HG03354 (cell line): ENCODE results near the gene NUP214.
"Not testable (repeated sequence)": the region's sequence is repeated elsewhere in the genome, so short reads cannot be mapped to it uniquely, and the experiment has no call there.

Experiments
- ATAC-seq: cut with Tn5 transposase; IDR thresholded peaks from one replicate; pipeline ENCODE4 v1.9.1; 2021; ENCODE audit warnings: mild to moderate bottlenecking; ENCODE audit not compliant: unreplicated experiment, poor library complexity, severe bottlenecking

NUP214 gene

GRCh38 chr9:131095666-131096268 is 29.6 kb upstream of the NUP214 start:
- no peak for ATAC-seq

DNA sequence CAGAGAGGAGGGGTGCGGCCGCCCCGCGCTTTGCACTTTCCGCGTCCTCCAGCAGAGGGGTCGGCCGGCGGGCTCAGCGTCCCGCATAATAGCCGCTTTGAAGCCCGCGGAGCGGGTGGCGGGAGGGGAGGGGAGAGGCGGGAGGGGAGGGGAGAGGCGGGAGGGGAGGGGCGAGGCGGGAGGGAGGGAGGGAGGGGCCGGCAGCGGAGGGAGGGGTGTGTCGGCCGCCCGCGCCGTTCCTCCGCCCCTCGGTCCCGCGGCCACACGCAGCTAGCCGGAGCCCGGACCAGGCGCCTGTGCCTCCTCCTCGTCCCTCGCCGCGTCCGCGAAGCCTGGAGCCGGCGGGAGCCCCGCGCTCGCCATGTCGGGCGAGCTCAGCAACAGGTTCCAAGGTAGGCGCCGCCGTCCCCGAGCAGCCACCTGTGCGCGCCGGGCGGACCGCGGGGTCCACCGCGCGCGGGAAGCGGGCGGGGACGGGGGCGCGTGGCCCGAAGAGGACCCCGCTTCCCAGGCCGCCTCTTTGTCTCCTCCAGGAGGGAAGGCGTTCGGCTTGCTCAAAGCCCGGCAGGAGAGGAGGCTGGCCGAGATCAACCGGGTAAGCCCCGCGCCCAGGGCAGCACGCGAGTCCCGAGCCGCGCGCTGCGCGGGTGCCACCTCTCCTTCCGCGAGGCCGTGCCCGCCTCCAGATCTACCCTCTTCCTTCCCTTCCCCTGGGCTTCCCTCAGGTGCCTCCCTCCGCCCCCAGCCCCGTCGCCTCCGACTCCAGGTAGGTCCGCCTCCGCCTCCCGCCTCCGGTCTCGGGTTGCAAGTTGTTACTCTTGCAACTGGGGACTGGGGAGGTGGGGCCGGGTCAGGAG is 28.9 kb upstream of the NUP214 start, which contains the start of gene AIF1L:
AIF1L (plus strand) TSS at position 263 of the 857 bp plus-strand sequence; CDS start at position 362, 99 bp downstream.
- ATAC-seq = no peak

DNA sequence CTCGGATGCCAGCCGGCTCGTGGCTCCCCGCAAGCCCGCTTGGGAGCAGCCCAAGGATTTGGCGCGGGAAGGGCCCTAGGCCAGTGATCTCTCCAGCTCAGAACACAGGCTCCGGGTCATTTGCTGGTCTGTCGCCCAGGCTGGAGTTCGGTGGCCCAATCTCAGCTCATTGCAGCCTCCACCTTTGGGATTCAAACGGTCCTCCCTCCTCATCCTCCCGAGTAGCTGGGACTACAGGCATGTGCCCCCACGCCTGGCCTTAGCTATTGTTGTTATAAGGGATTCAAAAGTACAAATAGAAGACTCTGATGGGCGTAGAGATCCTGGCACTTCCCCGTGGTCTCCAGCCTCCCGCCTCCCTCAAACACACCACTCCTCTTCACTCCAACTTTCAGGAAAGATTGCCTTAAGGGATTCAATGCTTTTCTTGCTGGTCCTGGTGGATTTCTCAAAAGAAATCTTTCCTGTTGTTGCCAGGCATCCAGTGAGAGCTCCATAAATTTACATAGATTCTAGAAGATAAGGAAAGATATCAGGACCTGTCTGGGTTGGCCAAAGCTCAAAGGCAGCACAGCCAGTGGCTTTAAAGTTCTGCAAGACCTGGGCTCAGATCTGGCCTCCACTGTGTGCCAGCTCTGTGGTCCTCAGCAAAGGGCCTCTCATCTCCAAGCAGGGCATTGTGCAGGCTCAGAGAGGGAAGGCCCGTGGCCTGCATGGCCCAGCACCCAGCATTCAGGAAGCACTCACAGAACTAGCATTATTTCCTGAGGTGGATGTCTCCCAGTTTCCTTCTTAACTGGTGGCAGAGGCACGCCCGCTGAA is 28.0 kb upstream of the NUP214 start:
- no peak for ATAC-seq

DNA sequence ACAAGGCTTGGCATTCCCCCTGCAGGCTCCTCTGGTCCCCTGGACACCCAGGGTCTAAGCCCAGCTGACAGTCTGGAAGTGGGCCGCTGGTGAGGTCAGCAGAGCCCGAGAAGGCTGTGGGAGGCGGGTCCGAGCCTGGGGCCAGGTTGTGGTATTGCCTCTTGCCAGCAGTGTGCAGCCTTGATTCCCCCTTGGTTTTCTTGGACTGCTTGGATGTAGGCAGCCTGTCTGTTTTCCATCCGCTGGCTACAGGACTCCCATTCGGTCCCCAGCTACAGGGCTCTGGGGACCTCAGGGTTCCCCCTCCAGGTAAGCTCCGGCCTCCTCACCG is 27.5 kb upstream of the NUP214 start:
- ATAC-seq = no peak

DNA sequence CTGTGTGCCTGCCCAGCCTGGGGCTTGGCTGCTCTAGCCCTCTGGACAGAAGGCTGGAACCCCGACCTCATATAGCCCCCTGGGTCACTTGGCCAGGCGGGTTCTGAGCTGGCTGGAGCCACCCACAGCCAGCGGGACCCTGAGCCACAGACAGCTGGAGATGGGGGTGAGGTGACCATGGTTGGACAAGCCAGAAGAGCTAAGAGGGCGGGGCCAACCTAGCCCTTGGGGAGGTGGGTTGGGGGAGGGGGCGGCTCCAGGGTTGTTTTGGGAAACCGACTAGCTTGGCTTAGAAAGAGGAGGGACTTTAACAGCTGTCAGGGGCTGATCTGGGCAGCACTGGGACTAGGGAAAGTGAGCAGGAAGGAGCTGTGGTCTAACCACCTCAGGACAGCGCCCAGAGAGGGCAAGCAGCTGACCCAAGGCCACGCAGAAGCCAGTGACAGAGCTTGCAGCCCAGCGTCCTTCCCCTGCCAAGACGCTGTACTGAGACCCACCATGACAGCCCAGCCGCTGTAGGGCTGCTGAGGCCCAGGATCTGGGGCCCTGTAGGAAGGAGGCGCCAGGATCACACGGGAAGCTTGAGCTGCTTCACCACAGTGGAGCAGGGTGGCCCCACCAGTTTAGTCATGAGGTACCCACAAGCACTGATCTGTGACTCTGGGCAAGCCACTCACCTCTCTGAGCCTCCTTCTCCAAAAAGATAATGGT is 26.8 kb upstream of the NUP214 start:
- ATAC-seq = no peak

GRCh38 chr9:131099102-131099606 is 26.2 kb upstream of the NUP214 start:
- no peak for ATAC-seq

GRCh38 chr9:131099845-131100244 is 25.5 kb upstream of the NUP214 start:
- ATAC-seq = not testable (repeated sequence)

- ATAC-seq = no peak
Observed at GRCh38 chr9:131100445-131100844, 24.9 kb upstream of the NUP214 start.

GRCh38 chr9:131101207-131101964 is 24.0 kb upstream of the NUP214 start:
- ATAC-seq = no peak

GRCh38 chr9:131103024-131103423 is 22.4 kb upstream of the NUP214 start:
- no peak for ATAC-seq

- ATAC-seq = no peak
Observed at GRCh38 chr9:131103535-131103934, 21.9 kb upstream of the NUP214 start.

GRCh38 chr9:131104016-131104740 is 21.2 kb upstream of the NUP214 start:
- no peak for ATAC-seq

- ATAC-seq = no peak
Observed at GRCh38 chr9:131105952-131106351, 19.4 kb upstream of the NUP214 start.

GRCh38 chr9:131107760-131108159 is 17.6 kb upstream of the NUP214 start:
- no peak for ATAC-seq

- no peak for ATAC-seq
Observed at GRCh38 chr9:131111186-131111853, 14.1 kb upstream of the NUP214 start.

DNA sequence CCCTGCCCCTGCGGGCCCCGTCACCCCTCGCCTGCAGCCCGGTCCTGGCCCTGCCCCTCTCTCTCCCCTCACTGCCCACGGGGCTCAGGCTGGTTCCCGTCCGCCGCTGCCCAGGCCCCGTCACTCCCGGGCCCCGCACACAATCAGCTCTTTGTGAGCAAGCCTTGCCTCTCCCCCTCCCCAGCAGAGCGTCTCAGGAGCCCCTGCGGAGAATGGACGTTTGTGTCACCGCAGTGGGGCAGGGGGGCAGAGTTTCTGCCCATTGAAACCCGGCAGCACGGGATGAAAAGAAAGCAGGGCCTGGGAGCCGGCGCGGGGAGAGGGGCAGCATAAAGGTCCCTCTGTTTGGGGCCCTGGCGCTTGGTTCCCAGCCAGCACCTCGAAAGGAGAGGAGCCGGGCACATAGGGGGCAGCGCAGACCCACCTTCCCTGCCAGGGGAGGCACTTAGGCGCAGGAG is 13.5 kb upstream of the NUP214 start:
- no peak for ATAC-seq

DNA sequence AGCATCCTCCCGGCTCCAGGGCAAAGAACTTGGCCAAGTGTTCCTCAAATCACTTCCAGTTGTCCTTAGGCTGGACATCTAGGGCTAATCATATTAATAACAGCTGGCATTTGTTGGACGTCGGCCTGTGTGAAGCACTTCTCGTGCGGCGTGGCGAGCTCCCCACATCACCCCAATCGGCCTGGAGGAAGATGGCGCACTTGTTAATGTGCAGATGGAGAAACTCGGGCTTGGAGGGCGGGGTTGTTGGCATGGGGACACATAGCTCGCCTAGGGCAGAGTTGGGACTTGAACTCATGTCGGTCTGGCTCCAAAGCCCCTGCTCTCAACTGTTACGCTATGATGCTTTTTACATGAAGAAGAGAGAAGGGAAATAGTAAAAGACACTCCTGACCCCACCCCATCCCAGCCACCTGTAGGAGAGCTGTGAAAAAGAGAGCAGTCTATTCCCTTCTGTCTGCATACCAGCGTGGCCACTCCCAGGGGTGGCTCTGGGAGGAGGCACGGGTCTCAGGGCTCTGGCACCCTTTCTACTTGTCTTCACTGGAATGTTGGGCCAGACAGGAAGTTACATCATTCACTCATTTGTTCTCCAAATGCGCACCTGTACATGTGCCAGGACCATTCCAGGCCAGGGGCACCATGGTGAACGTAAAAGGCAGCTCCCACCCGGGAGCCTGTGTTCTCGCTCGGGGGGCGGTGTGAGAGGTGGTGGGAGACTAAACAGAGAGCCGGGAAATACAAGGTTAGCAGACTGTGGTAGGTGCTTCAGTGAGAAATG is 12.8 kb upstream of the NUP214 start:
- ATAC-seq = no peak
